NCI-H1105 treated with DMSO at 0.1 percent for 48 hours (cell line): ENCODE measurements around the gene CX3CR1.
"Not testable (repeated sequence)": the region's sequence is repeated elsewhere in the genome, so short reads cannot be mapped to it uniquely, and the experiment has no call there.

Experiments used
- DNase-seq: peaks from one replicate; lab custom pipeline; 2025; lab: John Stamatoyannopoulos, UW

Gene CX3CR1, protein sequence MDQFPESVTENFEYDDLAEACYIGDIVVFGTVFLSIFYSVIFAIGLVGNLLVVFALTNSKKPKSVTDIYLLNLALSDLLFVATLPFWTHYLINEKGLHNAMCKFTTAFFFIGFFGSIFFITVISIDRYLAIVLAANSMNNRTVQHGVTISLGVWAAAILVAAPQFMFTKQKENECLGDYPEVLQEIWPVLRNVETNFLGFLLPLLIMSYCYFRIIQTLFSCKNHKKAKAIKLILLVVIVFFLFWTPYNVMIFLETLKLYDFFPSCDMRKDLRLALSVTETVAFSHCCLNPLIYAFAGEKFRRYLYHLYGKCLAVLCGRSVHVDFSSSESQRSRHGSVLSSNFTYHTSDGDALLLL

DNA sequence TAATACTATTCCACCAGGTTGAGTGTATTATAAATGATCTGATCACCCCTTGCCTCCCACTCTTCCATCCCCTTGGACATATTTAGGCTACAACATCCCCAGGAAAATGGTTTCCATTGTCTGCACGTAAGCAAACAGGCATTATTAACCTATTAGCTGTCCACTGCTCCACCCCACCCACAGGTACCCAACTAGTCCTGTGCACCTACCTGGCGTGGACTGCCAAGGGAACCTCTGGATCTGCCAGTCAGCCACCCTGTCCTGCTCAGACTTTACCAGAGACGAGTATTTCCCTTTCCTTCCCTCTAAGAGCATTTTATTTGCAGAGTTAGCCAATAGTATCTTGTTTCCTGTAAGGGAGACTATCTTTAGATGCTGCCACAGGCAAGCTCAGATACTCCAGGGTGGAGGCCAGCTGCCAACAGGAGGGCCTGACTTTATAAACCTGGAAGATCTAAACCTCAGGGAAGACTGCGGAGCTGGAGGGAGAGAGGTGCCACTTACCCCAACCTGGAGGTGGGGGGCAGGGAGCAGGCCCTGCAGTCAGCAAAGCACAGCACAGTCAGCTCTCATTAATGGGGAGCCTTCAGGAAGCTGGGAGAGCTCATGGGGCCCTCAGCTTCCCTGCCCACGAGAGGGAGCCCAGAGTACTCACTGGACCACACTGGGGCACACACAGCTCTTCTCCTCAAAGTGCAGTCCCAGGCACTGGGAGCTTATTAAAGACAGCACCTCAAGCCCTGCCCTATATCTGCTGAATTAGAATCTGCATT is at the start of gene CX3CR1:
CX3CR1 (minus strand) TSS at position 292 of the 773 bp plus-strand sequence. CDS start 13,527 bp downstream, outside the sequence.
- no peak for DNase-seq

DNA sequence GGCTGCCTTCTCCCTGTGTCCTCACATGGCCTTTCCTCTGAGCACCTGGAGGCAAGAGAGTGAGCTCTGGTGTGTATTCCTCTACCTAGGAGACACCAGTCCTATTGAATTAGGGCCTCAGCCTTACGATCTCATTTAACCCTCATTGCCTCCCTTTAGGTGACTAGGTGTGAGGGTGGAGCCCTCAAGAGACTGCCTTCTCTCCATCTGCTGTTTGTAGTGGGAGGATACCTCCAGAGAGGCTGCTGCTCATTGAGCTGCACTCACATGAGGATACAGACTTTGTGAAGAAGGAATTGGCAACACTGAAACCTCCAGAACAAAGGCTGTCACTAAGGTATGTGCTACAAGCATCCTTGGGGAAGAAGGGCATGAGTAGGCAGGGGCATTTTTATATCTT is 49.7 kb upstream of the CX3CR1 start, which contains the start of gene CCR8:
CCR8 (plus strand) TSS at position 217 of the 400 bp plus-strand sequence. CDS start 2,623 bp downstream, outside the sequence.
- no peak for DNase-seq

DNA sequence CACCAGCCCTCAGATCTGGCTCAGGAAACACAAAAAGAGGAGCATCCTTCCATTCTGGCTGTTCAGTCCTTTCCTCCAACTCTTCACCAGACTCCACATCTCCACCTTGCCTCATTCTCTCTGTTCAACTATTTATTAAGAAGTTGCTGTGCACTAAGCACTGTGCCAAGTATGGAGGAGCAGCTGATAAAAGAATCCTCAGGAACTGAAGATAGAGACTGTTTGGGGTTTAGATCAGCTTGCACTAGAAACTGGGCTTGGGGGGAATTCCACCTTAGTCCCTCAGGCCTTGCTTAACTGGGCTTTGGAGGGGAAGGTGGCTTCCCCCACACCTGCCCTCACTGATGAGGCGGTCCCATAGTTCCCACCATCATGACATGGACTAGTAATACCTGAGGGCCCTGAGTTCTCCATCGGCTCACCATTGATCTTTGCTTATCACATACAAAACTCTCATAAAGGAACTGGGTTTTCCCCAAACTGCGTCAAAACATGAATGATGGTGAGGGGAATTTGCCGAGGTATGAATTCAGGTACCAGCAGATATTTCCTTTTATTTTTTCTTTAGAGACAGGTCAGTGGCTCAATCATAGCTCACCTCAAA is 48.0 kb upstream of the CX3CR1 start:
- no peak for DNase-seq

DNA sequence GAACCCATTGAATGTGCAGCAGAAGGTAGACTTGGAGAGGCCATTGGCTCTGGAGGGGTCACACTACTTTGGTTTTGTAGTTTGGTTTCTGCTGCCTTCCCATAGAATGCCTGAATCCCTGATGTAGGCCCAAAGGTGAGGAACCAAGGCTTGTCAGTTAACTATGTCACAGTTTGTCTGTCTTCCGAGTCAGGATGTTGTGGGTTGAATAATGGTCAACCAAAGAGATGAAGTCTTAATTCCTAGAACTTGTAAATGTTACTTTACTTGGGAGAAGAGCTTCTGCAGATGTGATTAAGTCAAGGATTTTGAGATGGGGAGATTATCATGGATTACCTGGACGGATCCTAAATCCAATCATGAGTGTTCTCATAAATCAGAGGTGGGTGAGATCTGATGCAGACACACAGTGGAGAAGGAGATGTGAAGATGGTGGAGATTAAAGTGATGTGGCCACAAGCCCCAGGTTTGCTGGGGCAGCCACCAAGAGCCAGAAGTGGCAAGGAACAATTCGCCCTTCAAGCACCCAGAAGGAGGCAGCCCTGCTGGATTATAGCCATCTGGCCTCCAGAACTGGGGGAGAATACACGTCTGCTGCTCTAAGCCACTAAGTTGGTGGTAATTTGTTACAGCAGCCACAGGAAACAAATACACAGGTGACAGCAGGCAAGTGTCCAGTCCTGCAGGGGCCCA is 47.4 kb upstream of the CX3CR1 start:
- DNase-seq = no peak

DNA sequence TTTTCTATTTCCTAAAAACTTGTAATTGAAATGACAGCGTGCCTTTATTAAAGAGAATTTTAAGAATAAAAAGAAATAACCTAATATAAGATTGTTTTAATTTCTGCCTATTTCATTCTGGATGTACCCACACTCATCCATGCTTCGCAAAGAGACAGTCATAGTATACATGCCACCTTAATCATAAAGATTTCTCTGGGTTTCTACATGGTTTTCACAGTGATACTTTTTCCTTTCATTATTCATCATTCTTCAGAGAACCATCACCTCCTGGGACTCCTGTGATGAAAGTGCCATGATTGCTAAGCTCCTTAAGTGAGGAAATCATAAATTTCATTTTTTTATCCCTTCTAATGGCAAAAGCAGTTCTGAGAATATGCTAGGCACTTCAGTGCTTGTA is 45.4 kb upstream of the CX3CR1 start:
- DNase-seq = no peak

DNA sequence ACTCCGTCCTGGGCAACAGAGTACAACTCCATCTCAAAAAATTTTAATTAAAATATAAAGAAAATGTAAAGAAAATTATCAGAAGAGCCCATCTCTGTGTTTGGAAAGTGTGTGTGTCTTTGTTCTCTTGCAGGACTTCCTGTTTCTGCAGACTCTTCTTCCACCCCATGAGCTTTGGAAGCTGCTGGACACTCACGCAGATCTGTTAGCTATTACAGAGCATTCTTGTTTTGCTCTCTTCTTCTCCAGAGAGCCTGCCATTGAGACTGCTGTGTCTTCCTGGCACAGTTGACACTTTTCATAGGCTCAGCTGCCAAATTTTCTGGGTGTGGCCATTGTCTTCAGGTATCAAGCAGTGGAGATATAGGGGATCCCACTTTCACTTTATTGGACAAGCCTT is 43.7 kb upstream of the CX3CR1 start:
- DNase-seq = no peak

DNA sequence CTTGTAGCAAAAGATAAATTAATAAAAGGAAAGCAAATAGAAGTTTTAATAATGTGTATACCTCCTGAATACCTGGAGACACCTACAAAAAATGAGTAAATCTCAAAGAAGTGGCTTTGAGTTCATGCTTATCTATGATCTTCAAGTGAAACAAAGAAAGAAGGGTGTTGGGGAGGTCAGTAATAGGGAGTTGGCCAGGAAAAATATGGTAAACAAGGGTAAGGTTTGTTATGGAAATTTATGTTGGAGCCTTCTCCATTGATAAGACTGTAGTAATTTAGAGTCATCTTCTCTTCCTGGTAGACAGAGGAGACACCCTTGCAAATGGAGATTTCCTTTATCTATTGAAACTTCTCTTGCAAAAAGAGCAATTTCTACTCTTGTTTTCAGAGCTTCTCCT is 43.1 kb upstream of the CX3CR1 start:
- no peak for DNase-seq

DNA sequence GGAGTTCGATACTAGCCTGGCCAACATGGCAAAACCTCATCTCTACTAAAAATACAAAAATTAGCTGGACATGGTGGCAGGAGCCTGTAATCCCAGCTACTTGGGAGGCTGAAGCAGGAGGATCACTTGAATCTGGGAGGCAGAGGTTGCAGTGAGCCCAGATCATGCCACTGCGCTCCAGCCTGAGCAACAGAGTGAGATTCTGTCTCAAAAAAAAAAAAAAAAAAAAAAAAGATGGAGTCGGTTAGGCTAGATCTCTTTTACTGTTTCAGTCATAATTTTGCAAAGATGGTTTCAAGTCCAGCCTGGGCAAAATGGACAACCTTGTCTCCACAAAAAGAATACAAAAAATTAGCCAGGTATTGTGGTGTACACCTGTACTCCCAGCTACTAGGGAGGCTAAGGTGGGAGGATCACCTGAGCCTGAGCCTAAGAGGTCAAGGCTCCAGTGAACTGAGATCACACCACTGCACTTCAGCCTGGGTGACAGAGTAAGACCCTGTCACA is 42.4 kb upstream of the CX3CR1 start:
- not testable (repeated sequence) for DNase-seq

DNA sequence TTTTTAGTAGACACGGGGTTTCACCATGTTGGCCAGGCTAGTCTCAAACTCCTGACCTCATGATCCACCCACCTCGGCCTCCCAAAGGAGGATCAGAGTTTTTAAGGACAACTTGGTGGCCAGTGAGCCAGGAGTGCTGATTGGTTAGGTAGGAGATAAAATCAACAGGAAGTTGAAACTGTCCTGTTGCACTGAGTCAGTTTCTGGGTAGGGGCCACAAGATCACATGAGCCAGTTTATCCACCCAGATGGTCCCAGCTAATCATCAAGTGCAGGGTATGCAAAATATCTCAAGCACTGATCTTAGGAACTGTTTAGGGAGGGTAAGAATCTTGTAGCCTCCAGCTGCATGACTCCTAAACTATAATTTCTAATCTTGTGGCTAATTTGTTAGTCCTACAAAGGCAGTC is 41.7 kb upstream of the CX3CR1 start:
- not testable (repeated sequence) for DNase-seq

DNA sequence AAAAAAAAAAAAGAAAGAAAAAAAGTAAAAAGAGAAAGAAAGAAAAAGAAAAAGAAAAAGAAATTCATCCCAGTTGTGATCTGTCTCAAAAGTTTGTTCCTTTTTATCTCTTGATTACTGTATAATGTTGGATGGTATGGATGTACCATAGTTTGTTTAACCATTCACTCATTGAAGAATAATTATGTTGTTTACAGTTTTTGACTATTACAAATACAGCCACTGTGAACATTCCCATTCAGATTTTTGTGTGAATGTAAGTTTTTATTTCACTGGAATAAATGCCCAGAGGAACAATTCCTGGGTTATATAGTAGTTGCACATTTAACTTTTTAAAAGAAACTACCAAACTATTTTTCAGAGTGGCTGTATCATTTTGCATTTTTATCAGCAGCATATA is 39.4 kb upstream of the CX3CR1 start:
- no peak for DNase-seq

DNA sequence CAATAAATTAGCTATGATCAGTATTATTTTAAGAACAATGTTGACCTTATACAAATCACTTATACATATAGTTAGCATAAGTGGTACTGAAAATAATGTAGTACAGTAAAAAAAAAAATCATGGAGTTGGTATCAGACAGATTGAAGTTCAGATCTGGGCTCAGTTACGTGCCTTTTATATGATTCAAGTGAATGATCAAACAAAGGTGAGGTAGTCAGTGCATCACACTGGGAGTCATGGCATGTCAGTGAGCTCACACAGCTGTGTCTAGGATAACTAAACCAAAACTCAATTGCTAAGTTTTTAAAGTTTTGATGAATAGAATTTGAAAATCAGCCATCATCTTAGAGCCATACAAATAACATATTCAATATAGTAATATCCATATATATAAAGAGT is 38.5 kb upstream of the CX3CR1 start:
- no peak for DNase-seq

DNA sequence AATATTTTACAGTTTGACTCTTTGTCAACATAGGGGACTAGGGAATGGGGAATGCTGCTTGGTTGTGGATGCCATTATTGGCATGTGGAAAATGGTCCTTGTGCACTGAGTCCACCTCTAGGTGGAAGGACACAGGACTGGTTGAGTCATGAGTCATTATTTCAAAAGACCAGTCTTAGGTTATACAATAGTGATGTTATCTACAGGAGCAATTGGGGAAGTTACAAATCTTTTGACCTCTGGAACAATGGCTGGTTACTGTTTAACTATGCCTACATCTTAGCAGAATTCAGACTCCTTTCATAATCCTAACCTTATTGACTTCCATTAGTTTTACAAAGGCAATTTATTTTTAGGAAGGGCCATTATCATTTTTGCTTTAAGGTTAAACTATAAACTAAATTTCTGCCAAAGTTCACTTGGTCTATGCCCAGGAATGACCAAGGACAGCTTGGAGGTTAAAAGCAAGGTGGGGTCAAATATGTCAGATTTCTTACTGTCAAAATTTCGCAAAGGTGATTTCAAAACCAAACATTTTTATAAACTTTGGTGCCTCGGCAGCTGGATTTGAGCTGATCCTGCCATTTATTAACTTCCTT is 37.8 kb upstream of the CX3CR1 start:
- no peak for DNase-seq

DNA sequence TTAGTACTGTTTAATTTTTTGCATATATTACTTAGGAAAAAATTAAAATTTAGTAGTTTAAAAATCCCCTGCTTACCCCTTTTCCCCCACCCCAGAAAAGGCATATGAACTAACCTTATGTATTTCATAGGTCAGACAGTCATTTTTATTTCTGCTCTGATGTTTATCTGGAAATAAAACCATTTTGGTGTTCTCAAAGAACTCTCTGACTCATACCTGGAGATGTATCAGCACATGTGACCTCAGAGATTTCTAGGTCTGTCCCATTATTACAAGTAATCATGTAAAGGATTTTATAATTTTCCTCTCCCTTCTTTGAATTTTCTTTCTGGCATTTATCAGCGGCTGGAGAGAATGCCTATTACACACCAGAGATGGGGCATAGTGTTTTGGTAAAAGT is 35.6 kb upstream of the CX3CR1 start:
- DNase-seq = no peak

DNA sequence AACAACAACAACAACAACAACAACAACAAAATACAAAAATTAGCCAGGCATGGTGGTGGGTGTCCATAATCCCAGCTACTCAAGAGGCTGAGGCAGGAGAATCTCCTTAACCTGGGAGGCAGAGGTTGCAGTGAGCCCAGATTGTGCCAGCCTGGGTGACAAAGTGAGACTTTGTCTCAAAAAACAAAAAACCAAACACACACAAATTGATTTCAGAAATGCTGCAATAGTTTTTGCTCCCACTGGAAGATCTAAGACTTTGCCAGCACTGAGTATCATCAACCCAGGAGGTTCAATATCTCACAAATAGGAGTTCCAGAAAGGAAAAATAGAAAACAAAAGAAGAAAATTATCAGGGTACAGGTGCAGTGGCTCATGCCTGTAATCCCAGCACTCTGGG is 33.5 kb upstream of the CX3CR1 start:
- no peak for DNase-seq

DNA sequence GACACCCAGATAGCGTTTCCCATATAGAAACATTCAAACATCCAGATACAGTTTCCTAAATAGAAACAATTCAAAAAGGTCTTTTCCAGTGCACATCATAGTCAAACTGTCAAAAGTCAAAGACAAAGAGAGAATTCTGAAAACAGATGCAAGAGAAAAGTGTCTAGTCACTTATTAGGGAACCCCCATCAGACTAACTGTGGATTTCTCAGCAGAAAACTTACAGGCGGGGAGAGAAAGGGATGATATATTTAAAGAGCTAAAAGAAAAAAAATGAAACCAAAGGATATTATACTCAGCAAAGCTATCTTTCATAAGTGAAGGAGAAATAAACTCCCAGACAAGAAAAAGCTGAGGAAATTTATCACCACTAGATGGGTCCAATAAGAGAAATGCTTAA is 22.3 kb upstream of the CX3CR1 start:
- no peak for DNase-seq

DNA sequence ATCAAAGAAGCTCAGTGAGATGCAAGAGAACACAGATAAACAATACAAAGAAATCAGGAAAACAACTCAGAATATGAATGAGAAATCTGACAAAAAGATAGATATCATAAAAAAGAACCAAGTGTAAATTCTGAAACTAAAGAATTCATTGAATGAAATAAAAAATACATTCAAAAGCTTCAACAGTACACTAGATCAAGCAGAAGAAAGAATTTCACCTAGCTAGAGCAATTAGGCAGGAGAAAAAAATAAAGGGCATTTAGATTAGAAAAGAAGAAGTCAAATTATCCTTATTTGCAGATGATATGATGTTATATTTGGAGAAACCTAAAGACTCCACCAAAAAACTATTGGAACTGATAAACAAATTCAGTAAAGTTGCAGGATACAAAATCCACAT is 19.4 kb upstream of the CX3CR1 start:
- no peak for DNase-seq

DNA sequence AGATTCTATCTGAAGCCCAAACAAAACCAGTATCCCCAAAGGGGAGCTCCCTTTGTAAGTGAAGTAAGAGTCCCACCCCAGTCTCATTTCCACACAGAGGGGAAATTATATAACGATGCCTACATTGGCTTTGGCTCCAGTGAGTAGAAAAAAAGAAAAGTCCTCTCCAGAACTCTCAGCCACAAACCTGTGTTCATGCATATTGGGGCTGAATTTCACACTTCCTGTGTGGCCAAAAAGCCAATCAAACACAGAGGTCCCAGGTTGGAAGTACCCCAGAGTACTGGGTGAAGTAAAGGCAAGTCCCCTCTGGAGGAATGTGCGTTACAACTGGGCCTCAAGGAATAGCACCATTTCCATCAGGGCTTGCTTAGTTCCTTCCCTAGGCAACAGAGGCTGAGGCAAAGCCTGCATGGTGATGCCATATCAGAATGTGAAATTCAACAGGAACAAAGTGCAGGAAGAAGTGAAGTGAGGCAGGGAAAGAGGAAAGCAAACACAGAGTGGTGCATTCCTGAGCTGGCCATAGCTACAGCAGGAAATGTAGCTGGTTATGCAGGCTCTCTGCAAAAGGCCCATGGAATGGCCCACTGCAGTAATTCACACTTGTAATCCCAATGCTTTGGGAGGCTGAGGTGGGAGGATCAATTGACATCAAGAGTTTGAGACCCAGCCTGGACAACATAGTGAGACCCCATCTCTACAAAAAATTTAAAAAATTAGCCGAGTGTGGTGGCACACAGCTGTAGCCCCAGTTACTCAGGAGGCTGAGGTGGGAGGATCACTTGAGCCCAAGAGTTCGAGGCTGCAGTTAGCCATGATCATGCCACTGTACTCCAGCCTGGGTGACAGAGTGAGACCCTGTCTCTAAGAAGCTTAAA is 16.6 kb upstream of the CX3CR1 start:
- no peak for DNase-seq

DNA sequence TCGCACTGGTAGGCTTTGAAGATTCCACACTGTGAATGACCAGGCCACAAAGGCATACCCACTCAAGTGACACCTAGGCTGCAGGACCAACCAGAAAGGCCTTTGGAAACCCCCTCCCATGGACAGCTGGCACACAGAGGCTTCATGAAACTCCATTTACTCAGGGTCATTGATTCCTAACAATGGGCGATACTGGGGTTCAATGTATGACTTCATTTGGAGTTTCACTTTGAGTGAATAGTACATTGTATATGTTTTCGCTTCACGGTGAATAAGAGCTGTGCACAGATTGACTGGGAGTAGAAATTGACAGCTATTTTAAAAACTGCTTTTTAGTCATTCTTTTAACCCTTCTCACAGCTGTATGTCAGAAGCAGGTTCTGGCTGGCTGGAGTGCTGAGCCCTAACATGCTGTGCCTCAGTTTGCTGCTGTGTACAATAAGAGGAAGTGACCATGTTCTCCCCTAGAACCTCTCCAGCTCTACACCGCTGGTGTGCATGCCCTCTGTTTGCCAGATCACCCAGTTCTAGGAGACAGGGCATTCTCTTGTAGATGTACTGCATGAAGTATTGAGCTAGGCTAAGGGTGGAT is 15.4 kb upstream of the CX3CR1 start:
- no peak for DNase-seq

DNA sequence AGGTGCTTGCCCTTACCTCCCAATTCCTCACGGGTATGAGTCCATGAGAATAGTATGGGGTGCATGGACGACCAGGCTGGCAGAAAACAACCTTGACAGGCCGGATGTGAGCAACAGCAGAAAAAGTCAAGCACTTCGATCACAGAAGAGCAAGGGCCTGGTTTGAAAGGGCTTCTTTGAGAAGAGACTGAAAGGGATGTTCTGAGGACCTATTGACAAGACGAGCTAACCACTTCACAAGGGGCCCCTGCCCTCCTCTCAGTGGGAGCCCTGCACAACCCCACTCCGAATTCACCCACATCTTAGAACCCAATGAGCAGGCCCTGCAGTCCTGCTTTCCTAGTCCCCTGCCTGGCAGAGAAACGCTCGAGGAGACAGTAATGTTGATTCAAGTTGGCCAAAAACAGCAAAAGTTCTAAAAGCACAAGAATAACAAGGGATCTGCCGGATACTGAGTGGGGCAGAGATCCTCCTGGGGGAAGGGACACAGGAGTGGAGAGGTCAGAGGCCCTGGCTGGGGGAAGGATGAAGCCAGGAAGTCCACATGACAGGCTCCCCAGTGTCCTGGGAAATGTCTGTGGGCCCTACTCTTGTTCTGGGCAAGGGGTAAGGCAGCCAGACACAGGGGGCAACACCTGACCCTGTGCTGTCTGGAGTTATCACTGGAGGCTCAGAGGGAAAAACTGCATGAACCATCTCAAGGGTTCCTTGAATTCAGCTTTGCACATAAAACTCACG is 14.8 kb upstream of the CX3CR1 start:
- no peak for DNase-seq

DNA sequence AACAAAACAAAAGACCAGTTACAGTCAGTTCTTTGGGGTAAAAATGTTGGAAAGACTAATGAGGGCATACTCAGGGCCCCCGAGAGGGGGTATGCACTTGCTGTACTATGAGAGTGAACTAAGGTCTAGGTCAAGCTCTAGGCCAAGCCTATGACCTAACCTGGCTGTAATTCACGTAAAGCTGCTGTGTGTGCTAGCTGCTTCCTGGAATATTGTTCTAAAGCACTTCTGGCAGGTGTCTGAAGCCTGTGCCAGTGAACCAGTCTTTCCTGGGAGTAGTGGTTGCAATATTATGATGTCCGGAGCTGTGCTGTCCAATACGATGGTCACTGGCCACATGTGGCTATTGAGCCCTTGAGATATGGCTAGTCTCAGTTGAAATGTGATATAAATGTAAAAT is 13.1 kb upstream of the CX3CR1 start:
- no peak for DNase-seq
